ENCODE data around the gene KMO.

Gene KMO

DNA sequence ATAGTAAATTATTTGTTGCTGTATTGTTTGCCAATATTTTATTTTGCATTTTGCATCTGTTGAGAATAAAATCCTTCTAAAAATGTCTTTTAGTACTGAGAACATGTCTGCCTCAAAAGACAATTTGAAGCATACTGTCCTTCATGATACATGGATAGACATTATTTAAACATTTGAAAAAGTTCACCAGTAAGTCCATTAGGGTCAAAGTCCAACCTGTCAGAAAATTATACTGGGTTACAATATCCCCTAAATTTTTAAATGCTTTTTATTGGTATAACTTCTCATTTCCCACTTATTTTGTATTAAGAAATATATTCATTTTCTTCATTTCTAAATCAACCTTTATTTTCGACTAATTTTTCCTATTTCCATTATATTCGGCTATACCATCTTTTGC, 98.7 kb downstream of the KMO start:
- DNase-seq = no peak

DNA sequence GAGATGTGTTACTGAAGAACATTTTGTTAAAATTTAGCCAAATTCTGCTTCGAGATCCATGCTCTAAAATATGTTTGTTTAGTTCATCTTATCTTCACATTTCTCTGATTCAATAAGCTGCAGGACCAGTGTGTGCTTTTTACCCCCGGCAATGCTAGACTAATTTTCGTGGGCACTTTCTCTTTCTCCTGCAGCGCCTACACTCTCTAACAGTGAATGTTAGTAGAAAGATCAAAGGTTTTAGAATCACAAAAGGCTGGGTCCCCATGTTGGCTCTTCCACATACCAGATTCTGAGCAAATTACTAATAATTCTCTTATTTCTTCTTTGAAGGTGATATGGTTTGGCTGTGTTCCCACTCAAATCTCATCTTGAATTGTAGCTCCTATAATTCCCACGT, 99.5 kb downstream of the KMO start:
- no peak for DNase-seq

DNA sequence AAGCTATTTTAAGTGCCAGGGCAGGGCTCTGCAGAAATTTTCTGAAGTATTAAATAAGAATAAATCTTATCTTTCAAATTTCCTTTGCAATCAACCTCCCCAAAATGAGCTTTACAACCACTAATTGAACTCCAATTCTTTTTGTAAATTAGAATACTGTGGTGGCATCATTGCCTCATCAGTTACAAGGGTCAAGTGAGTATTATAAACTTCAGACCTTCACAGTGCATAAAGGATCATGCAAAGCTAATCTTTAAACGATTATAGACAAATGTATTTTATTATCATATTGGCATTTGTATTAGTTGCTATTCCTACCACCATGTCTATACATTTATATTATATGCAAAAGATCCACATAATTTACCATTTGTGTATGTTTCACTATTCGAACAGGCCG, 100.8 kb downstream of the KMO start:
- no peak for DNase-seq

DNA sequence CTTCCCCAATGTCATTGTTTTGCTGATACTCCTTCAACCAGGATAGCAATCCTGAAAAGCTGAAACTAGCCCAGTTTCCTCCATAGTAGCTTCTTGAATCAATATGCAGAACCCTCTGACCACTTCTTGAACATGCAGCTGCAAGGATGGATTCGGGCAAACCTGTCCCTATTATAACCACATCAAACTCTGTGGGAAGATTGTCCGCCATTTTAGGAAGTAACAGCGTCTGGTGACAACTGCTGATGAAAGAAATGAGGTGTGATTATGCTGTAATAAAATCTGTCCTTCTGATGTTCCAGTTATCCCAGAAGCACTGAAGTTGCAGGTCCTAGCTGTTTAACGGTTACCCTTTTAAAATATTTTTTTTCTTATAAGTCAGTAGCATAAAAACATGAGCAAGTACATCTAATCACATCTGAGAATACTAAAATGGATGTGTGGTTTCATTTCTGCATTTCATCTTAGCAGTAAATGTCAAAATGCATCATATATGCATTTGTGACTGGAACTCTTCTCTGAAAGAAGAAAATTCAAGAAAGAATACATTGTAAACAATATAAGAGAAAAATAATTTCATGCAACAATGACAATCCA, 103.5 kb downstream of the KMO start:
- DNase-seq = no peak

DNA sequence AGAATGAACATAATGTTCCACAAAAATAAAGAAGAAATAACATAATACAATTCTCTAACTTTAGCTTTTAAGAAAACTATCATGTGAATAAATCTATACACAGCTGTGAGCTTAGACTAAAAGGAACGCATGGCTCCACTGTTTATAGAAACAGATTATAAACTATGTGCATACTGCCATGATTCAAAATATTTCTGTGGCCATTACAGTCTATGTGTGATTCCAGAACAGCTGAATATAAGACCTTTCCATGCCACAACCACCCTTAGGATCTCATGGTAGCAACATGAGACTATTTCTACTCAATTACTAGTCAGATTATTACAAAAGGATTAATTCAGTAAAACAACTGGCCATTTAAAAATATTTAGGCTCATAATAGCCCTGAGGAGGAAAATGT, 104.1 kb downstream of the KMO start:
- no peak for DNase-seq

DNA sequence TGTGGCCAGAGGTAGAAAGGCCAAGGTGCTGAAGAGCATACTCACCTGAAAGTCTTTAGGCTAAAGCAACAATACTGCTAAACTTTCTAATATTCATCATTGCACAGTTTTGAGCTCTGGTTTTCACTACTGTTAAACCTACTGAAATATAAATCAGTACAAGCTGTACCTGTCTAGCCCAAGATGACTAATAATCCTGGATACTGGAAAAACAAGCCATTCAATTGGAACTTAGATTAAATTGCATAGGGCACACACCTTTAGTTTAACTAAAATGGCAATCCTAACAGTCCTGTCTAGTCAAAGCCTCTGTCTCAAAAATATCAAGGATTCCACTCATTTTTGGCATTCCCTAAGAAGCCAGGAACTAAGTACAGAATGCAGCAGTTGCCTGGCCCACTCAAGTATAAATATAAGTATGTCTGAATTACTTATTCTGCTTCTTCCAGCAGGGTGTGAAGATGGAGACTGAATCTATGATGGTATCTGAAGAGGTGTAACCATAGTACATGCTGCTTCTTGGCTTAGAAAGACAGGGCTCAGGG, 104.9 kb downstream of the KMO start:
- peak; percentile 46 for DNase-seq

DNA sequence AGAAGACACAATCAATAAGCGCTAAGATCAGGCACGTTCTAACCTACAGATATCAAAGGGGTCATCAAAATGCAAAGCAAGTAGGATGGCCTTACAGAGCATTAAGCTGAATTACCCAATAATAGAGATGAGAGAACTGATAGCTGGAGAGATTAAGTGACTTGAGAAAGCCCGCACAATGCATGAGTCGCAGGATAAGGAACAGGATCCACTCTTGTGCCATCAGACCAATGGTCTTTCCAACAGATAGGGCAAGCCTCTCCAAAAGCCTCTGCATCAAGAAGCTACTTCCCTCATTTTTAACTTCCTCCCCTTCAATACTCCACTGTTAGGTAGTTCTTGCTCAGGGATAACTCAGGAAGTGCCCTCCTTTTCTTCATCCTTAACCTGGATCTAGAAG, 105.4 kb downstream of the KMO start:
- no peak for DNase-seq

DNA sequence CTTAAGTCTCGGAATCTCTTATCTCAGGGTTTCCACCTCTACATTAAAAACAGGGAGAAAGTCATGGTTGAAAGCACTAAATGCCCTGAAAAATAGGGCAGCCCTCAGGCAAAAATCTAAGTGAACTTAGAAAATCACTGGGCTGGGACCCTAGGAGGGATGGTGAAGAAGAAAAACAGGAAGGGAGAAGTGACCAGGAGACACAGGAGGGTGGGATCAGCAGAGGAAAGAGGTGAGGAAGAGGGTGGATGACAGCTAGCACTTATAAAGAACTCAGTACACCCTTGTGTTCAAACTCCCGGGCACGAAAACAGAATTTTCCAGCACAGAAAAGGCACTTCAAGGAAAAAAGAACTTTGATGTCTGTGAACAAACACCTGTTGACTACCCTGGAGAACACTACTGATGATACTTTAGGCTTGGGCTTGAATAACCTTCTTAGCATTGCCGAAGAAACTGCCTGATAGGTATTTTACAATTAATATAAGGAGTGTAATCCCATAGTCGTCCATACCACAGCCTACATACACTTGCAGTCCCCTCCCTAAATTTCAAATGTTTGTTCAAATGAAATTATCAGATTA, 106.0 kb downstream of the KMO start:
- no peak for DNase-seq

DNA sequence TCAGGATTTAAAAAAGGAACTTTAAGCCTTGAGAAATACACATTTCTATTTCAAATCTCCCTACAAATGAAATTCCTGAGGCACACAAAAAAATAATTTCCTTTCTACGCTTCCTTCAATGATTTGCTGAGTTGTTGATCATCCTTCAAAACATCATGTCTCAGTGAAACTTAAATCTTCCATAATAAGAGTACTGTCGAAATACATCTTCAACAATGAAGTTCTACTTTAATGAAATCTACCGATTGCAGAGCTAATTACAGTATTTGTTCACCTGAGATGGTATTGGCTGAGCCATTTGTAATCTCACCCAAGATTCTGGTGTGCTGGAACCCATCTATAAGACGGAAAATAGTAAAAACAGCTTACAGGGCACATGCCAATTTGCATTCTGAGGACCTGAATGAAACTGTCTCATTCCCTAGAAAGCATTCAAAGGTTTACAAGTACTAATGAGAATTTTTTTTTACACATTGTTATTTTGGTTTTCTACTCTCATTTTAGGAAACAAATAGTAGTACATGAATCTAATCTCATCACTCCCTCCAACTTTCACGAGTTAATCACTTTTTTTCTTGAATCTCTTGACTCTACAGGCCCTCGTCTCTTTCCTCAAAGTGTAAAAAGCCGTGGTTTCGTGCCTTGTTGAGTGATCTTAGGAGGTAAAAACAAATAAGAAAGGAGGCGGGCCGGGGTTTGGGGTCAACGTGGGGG, 106.9 kb downstream of the KMO start:
- peak; percentile 46 for DNase-seq

DNA sequence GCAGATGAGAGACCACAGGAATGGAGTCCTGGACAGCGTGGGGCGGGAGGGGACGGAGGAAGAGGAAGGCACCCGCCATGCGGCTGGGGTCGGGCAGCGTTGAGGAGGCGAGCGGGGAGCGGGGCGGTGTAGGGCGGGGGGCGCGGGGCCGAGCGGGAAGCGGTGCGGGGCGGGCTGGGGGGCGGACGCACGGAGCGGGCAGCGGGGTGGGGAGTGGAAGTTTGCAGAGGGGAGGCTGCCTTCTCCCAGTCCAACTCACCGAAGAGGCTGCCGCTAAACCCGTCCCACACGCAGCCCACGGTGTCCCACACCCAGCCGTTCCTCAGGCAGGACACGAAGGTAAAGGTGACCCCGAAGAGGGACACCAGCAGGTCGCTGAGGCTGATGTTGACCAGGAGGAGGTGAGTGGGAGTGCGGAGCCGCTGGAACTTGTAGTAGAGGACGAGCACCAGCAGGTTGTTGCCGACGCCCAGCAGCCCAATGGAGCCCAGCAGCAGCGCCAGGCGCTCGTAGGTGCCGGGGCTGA, 107.5 kb downstream of the KMO start:
- DNase-seq = no peak

DNA sequence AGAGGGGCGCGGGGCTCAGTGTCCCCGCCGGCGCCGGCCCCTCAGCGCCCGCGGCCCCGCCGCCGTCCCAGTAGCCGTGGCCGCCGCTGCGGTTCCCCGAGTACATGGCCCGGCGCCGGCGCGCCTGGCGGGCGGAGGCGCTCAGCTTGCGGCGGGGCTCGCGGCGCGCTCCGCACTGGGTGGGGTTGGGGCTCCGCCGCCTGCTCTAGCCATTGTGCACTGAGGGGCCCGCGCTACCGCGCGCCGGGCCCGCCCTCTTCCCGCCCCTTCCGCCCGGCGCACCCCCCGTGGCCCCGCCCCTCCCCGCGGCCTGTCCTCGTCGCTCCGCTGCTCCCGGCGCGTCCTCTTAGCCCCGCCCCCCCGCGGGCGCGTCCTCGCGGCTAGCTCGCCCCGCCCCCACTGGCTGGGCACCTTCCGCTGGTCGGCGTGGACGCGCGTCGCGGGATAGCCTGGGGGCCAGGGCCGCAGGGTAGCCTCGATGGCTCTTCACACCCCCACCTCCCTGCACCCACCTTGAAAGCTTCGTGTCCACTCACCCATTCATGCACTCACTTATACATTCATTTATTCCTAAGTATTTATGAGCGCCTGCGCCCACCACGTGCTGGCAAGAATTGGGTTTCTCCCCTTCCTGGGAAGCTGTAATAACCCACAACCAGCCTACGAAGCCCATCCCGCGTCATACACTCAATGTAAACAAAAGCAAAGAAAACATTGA, 108.1 kb downstream of the KMO start, which contains the start of the genes CHML and OPN3:
TSS of gene CHML (minus strand) at position 221 of the 718 bp plus-strand sequence. CDS start 4,603 bp downstream, outside the sequence.
TSS of gene OPN3 (minus strand) at position 221 of the 718 bp plus-strand sequence. CDS start at position 106, 115 bp downstream.
- peak; percentile 86 for DNase-seq

DNA sequence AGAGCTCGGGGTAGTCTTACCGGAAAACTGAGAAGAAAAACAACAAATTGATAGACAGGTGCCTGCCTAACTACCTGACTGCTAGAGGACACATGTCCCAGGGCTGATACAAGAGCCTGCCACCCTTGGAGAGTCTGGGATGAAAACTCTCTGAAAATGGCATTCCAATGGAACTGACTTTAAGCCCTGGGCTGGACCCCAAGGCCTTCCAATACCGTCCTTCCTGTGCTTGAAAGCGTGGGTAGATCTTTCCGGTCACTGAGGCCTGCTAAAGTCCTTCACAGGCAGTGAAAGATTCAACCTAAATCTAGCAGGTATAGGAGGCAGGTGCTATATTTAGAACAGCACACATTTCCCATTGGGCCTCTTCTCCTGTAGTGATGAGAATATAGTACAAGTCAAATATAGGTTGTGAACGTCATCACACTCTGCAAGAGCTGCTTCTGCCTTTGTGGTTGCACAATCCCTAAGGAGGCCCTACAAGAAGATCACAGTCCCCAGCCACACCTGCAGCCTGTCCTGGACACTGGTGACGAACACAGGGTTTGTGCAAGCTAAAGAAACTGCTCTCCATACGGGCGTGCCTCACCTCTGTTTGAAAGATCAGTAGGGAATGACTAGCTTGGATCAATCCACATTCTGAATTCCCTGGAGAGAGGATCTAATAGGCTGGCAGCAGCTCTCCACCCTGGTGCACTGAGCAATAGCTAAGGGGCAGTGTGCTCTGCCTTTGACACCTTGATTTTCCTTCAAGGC, 108.9 kb downstream of the KMO start:
- peak; percentile 3 for DNase-seq

DNA sequence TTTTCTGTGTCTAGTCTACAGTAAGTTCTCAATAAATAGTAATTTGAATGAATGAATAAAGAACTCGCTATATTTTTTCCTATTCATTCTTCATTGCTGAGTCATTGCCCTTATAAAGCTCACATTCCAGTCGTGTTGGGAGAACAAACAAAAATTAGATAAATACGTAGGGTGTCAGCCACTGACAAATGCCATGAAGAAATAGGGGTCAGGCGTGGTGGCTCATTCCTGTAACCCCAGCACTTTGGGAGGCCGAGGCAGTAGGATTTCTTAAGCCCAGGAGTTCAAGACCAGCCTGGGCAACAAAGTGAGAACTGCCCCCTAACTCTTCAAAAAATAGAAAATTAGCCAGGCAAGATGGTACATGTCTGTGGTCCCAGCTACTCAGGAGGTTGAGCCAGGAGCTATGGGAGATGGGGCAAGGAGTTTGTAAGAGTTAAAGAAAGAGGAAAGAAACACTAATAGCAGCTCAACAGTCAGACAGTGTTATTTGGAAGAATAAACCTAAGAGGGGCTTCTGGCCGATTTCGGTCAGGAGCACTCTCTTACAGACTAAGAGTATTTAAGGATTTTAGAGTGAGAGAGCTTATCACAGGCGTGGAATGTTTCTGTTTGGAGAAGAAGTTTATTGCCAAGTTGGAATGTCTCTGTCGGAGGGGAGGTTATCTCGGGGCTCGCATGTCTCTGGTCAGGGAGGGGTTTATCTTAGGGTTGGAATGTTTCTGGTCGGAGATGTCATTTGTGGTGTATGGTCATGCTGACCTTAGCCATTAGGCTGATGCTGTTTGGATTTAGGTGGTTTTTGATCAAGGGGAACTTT, 109.8 kb downstream of the KMO start:
- DNase-seq = peak; percentile 83

DNA sequence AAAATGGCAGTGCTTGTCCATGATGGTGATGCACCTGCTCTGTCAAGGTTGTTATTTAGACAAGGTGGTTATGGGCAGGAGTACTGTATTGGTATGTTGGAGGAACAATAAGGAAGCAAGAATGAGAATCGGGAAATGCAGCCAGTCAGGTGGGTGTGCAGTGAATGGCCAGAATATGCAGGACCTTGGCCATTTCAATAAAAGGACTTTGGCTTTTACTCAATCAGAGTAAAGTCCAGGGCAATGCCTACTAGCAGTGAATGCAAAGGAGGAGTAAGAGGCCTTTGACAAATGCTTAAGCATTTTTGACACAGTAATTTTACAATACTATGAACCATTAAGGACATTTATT, 110.4 kb downstream of the KMO start:
- no peak for DNase-seq

DNA sequence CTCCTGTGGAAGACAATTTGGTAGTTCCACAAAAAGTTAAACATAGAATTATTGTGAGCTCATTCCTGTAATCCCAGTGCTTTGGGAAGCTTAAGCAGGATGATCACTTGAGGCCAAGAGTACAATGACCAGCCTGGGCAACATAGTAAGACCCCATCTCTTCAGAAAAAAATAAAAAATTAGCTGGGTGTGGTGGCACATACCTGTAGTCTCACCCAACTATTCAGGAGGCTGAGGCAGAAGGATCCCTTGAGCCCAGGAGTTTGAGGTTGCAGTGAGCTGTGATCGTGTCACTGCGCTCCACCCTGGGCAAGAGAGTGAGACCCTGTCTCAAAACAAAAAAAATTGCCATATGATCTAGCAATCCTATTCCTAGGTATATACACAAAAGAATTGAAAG, 112.1 kb downstream of the KMO start:
- DNase-seq = no peak

DNA sequence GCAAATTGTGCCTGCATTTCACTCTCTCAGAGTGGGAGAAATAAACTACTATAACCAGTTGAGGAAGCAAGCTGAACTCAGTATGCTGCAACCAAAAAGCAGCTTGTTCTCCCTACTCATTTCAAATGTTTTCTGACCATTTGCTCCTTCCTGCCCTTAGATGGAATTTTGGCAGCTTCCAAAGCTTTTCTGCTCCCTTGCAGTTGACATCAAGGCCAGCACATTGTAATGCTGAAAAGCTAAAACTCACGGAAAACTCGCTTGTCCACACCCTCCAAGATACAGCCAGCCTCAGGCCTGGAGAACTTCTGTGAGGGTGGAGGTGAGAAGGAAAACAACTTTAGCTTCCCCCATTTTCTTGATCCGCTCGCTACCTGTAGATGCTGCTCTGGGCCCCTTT, 113.0 kb downstream of the KMO start:
- no peak for DNase-seq
